Spleen (tissue), 11 donors: ENCODE measurements around the gene F11R. TPM values are rescaled to one million over a fixed set of nuclear protein-coding genes. Genes with fewer than 3 reads are reported as not detected.
"Not testable (repeated sequence)": the region's sequence is repeated elsewhere in the genome, so short reads cannot be mapped to it uniquely, and the experiment has no call there.

Experiments
- DNase-seq: peaks from one replicate; pipeline ENCODE4 v3.0.0-alpha.2; 2020
- H3K27ac ChIP-seq, 8 donors: fragments of 200-600 bp; sonication (generic) in 7 of 8; 1 replicate in 4 of 8; 2 replicates in 4 of 8; pipeline versions ENCODE4 v1.5.0 to v1.8.0; 2016 to 2021; ENCODE audit warnings: inconsistent platforms in 4 of 8, mild to moderate bottlenecking in 4 of 8, moderate library complexity in 1 of 8
- H3K27me3 ChIP-seq, 7 donors: fragments of 200-600 bp; sonication (generic) in 6 of 7; replicated peaks in 1 of 7; 1 replicate in 4 of 7; 2 replicates in 3 of 7; pipeline versions ENCODE4 v1.5.0 to v1.8.0; 2016 to 2021; ENCODE audit warnings: inconsistent platforms in 3 of 7, mild to moderate bottlenecking in 1 of 7
- H3K36me3 ChIP-seq, 6 donors: fragments of 200-600 bp; sonication (generic) in 5 of 6; 1 replicate in 4 of 6; 2 replicates in 2 of 6; pipeline versions ENCODE4 v1.5.0 to v1.8.0; 2016 to 2021; ENCODE audit warnings: inconsistent platforms in 2 of 6
- H3K4me1 ChIP-seq, 6 donors: fragments of 200-600 bp; sonication (generic) in 5 of 6; 1 replicate in 3 of 6; 2 replicates in 3 of 6; pipeline versions ENCODE4 v1.5.0 to v1.8.0; 2016 to 2021; ENCODE audit warnings: inconsistent platforms in 3 of 6
- H3K4me3 ChIP-seq, 8 donors: fragments of 200-600 bp; sonication (generic) in 7 of 8; 1 replicate in 4 of 8; 2 replicates in 4 of 8; pipeline versions ENCODE4 v1.5.0 to v1.8.0; 2016 to 2021; ENCODE audit warnings: inconsistent platforms in 4 of 8, mild to moderate bottlenecking in 4 of 8, moderate library complexity in 2 of 8
- H3K9me3 ChIP-seq, 8 donors: fragments of 200-600 bp; sonication (generic) in 7 of 8; 1 replicate in 4 of 8; 2 replicates in 4 of 8; pipeline versions ENCODE4 v1.5.0 to v1.8.0; 2016 to 2021; ENCODE audit warnings: inconsistent platforms in 4 of 8
- CTCF ChIP-seq, 11 experiments: fragments of 200-600 bp in 7 of 11; fragments of 450-650 bp in 4 of 11; sonication (generic) in 4 of 11; IDR thresholded peaks in 8 of 11; conservative IDR thresholded peaks in 3 of 11; 1 replicate in 7 of 11; 2 replicates in 4 of 11; pipeline versions ENCODE4 v1.4.0 to v1.8.0; 2016 to 2021; ENCODE audit warnings: antibody characterized with exemption in 11 of 11, inconsistent platforms in 4 of 11, mild to moderate bottlenecking in 1 of 11
- POLR2A ChIP-seq, 3 donors: fragments of 450-650 bp; IDR thresholded peaks; one replicate each; pipeline ENCODE4 v1.5.1; 2017; ENCODE audit warnings: antibody characterized with exemption in 3 of 3, mild to moderate bottlenecking in 1 of 3
- POLR2AphosphoS5 ChIP-seq, 3 donors: sonication (generic); formaldehyde crosslinking; IDR thresholded peaks; one replicate each; pipeline ENCODE4 v1.5.1; 2017; ENCODE audit warnings: antibody characterized with exemption in 3 of 3
- WGBS, 5 donors: extraction: QIAGEN DNeasy Blood & Tissue Kit in 3 of 5; methylation state at CpG; one replicate each; pipeline versions ENCODE4 v1.1.5 to v1.1.7; 2013 to 2018; 5-methylcytosine and 5-hydroxymethylcytosine counted together
- intact Hi-C: fragments of 100-400 bp; cut with DNase I; formaldehyde crosslinking; loops from one replicate; pipeline ENCODE4 v1.15.0; 2023; ENCODE audit warnings: low total_unique reads
- polyA plus RNA-seq, 3 donors: library from polyadenylated mRNA; stranded (reverse); fragments of 200-250 nt; gene quantifications; one replicate each; pipeline ENCODE4 v1.2.1, GENCODE V29; 2013
- total RNA-seq, 7 donors: library from RNA; depleted of rRNA in 3 of 7; stranded (reverse); fragments of >200 nt in 3 of 7; fragmentation: NEBNext Ultra II Directional in 4 of 7; extraction: Animal tissue kit (Norgen Biotek cat#: 25700) in 4 of 7; gene quantifications; one replicate each; pipeline versions ENCODE4 v1.1.0 to v1.2.1, GENCODE V29; 2016 to 2021
- donor health status: healthy with polysubstance abuse.
- donor health status: DM: no; HTN: no; CAD: no; lungs with moderate emphysema.
- donor health status: DM: no; HTN: no; CAD: no.
- donor health status: Bipolar disorder and iron deficiency.
- donor health status: healthy.
- donor health status: DM: no; HTN: no; CAD: no.
- donor health status: DM: yes; HTN: yes; CAD: no.

F11R gene
- total and polyA plus RNA-seq, 10 donors = 6.4 to 77.2 (median 50.8) TPM

GRCh38 chr1:161022432-161022831 is 1.5 kb upstream of the F11R start:
- H3K4me3 ChIP-seq, H3K27me3 ChIP-seq, H3K9me3 ChIP-seq, H3K27ac ChIP-seq, H3K36me3 ChIP-seq, intact Hi-C loops, DNase-seq: not testable (repeated sequence)
- 86 to 95% (median 92%) methylated on average over 12 of the region's 12 CpGs for WGBS, 5 donors
- H3K4me1 ChIP-seq = peaks cover 0 to 46% (median 39%) of the 10 kb centered on the region in 6 donors

GRCh38 chr1:161021970-161022353 is 1.0 kb upstream of the F11R start:
- H3K4me1 ChIP-seq = peaks cover 0 to 50% (median 41%) of the 10 kb centered on the region in 6 donors
- WGBS, 5 donors = 75 to 91% (median 88%) methylated on average over 2 of the region's 2 CpGs
- H3K9me3 ChIP-seq = peaks cover 0 to under 1% (median 0%) of the 10 kb centered on the region in 8 donors
- TF ChIP-seq CTCF (IDR thresholded peaks at IDR 0.05 in 8 of 11, conservative IDR thresholded peaks at IDR 0.05 in 3 of 11) (no peak), POLR2A (IDR thresholded peaks at IDR 0.05) (no peak), POLR2AphosphoS5 (IDR thresholded peaks at IDR 0.05) (no peak)
- no peaks in the 10 kb centered on the region for H3K36me3 ChIP-seq
- no peak for DNase-seq
- H3K4me3 ChIP-seq = peak overlapping the region in 3 of 8 donors; percentile 56 to 86 (median 65)
- H3K27me3 ChIP-seq = no peaks in the 10 kb centered on the region
- intact Hi-C loops = no loop called here
- H3K27ac ChIP-seq = peak overlapping the region in 2 of 8 donors; percentile 86 to 93

GRCh38 chr1:161021165-161021969 is 415 bp upstream of the F11R start:
- peak overlapping the region; percentile 56 to 86 (median 66) for H3K4me3 ChIP-seq
- intact Hi-C loops = no loop called here
- H3K27me3 ChIP-seq = no peaks in the 10 kb centered on the region
- TF ChIP-seq POLR2AphosphoS5 (IDR thresholded peaks at IDR 0.05) = peak; percentile 65 to 76 (median 68)
- TF ChIP-seq CTCF (IDR thresholded peaks at IDR 0.05 in 8 of 11, conservative IDR thresholded peaks at IDR 0.05 in 3 of 11) = no peak
- TF ChIP-seq POLR2A (IDR thresholded peaks at IDR 0.05) = peak in 2 of 3 donors; percentile 16 to 39
- no peaks in the 10 kb centered on the region for H3K36me3 ChIP-seq
- peaks cover 2 to 54% (median 43%) of the 10 kb centered on the region in 6 donors for H3K4me1 ChIP-seq
- WGBS, 5 donors = 14 to 18% (median 16%) methylated on average over 27 to 34 of the region's 34 CpGs
- peak; percentile 95 for DNase-seq
- peak overlapping the region in 7 of 8 donors; percentile 85 to 93 (median 90) for H3K27ac ChIP-seq
- H3K9me3 ChIP-seq = no peaks in the 10 kb centered on the region

- intact Hi-C loops = no loop called here
- peak overlapping the region; percentile 49 to 93 (median 90) for H3K27ac ChIP-seq
- no peak for DNase-seq
- WGBS, 5 donors = 10 to 21% (median 15%) methylated on average over 10 of the region's 10 CpGs
- TF ChIP-seq POLR2AphosphoS5 (IDR thresholded peaks at IDR 0.05) (peak in 1 of 3 donors; percentile 44), CTCF (IDR thresholded peaks at IDR 0.05 in 8 of 11, conservative IDR thresholded peaks at IDR 0.05 in 3 of 11) (no peak)
- H3K36me3 ChIP-seq = no peaks in the 10 kb centered on the region
- no peaks in the 10 kb centered on the region for H3K9me3 ChIP-seq
- H3K27me3 ChIP-seq = no peaks in the 10 kb centered on the region
- H3K4me3 ChIP-seq = peak overlapping the region; percentile 56 to 86 (median 66)
- peaks cover 2 to 68% (median 46%) of the 10 kb centered on the region in 6 donors for H3K4me1 ChIP-seq
Measured at GRCh38 chr1:161019751-161020495, 1.0 kb downstream of the F11R start.

GRCh38 chr1:161019111-161019660 is 1.8 kb downstream of the F11R start:
- peak overlapping the region in 5 of 8 donors; percentile 56 to 86 (median 65) for H3K4me3 ChIP-seq
- H3K9me3 ChIP-seq, DNase-seq, intact Hi-C loops, H3K36me3 ChIP-seq, H3K27me3 ChIP-seq: not testable (repeated sequence)
- H3K27ac ChIP-seq = peak overlapping the region in 7 of 8 donors; percentile 85 to 93 (median 90)
- peaks cover 6 to 76% (median 52%) of the 10 kb centered on the region in 6 donors for H3K4me1 ChIP-seq
- WGBS, 5 donors = 59 to 77% (median 71%) methylated on average over 15 of the region's 15 CpGs
